Thyroid gland (tissue), 4 donors: ENCODE results near the gene RAB44.

Experiments used
- POLR2A ChIP-seq, 2 donors: fragments of 450-650 bp; IDR thresholded peaks; one replicate each; pipeline ENCODE4 v1.6.1; 2017; ENCODE audit warnings: antibody characterized with exemption in 2 of 2, mild to moderate bottlenecking in 2 of 2, moderate library complexity in 1 of 2
- TF ChIP-seq, protein P1 (sequence below), 6 experiments: fragments of 200-600 bp in 3 of 6; fragments of 450-650 bp in 3 of 6; sonication (generic) in 3 of 6; IDR thresholded peaks; one replicate each; pipeline ENCODE4 v1.5.1; 2016 to 2019; ENCODE audit warnings: antibody characterized with exemption in 6 of 6, mild to moderate bottlenecking in 2 of 6, inconsistent platforms in 1 of 6, moderate library complexity in 1 of 6

DNA sequence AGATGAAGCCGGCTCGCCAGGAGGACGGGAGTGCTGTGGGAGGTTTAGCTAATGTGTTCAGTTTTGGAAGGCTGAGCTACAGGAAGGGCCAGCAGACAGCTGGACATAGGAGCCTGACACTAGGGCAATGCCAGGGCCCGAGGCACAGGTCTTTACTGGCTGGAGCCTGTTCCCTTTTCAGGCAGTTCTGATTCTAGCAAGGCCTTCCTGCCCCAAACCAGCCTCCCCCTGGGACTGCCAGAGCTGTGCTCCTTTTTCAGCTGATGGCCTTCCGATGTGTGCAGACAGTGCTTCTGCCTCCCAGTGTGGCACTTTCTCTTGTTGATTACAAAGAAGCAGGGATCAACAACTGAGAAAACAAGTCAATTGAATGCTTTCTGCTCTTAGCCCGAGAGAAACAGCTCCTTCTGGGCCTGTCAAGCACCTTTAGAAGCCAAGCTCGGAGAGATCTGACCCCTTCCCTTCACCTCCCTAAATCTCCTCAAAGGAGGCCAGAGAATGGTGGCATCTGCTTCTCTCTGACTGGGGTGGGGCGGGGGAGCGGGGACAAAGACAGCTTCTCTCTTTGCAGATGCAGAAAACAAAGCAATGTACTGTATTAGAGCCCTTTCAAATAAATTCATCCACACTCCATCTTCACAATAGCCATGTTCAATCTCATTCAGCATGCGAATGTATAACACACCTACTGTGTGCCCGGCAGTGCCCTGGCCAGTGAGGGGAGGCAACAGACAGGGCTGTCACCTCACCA is 63.2 kb downstream of the RAB44 start:
- TF ChIP-seq, protein P1, sequence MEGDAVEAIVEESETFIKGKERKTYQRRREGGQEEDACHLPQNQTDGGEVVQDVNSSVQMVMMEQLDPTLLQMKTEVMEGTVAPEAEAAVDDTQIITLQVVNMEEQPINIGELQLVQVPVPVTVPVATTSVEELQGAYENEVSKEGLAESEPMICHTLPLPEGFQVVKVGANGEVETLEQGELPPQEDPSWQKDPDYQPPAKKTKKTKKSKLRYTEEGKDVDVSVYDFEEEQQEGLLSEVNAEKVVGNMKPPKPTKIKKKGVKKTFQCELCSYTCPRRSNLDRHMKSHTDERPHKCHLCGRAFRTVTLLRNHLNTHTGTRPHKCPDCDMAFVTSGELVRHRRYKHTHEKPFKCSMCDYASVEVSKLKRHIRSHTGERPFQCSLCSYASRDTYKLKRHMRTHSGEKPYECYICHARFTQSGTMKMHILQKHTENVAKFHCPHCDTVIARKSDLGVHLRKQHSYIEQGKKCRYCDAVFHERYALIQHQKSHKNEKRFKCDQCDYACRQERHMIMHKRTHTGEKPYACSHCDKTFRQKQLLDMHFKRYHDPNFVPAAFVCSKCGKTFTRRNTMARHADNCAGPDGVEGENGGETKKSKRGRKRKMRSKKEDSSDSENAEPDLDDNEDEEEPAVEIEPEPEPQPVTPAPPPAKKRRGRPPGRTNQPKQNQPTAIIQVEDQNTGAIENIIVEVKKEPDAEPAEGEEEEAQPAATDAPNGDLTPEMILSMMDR (IDR thresholded peaks at IDR 0.05) = no peak
- TF ChIP-seq POLR2A (IDR thresholded peaks at IDR 0.05) = no peak
